K562 (cell line): Measurements from ENCODE around the gene PSAT1.

ENCODE experiments used
- CTCF ChIP-seq, 3 experiments: IDR thresholded peaks in 2 of 3; conservative IDR thresholded peaks in 1 of 3; 2 replicates each; pipeline ENCODE4 v1.5.1; 2011 to 2012; ENCODE audit warnings: low read length in 3 of 3, mild to moderate bottlenecking in 3 of 3, control low read depth in 2 of 3, improper control_type of control experiment in 1 of 3, inconsistent platforms in 1 of 3, low read depth in 1 of 3, mixed read lengths in 1 of 3, moderate library complexity in 1 of 3; ENCODE audit not compliant: insufficient read depth in 2 of 3
- DPF2 ChIP-seq: fragments of 450-650 bp; IDR thresholded peaks from 2 replicates; pipeline ENCODE4 v1.6.1; 2016
- ETV6 ChIP-seq, 3 experiments: fragments of 150-350 bp in 1 of 3; sonication (generic) in 1 of 3; formaldehyde crosslinking in 1 of 3; IDR thresholded peaks; 2 replicates each; pipeline versions ENCODE4 v1.6.1 to v1.8.0; 2014 to 2022; ENCODE audit warnings: borderline replicate concordance in 2 of 3, low read depth in 2 of 3, antibody characterized with exemption in 1 of 3, low read length in 1 of 3, mild to moderate bottlenecking in 1 of 3, missing genetic modification reagents in 1 of 3
- GABPB1 ChIP-seq: sonication (generic); formaldehyde crosslinking; IDR thresholded peaks from 2 replicates; pipeline ENCODE4 v1.8.0; 2022; ENCODE audit warnings: mild to moderate bottlenecking, missing genetic modification reagents
- GTF3C2 ChIP-seq: IDR thresholded peaks from 3 replicates; pipeline ENCODE4 v1.6.1; 2011; ENCODE audit warnings: borderline replicate concordance, mild to moderate bottlenecking, moderate library complexity; ENCODE audit not compliant: insufficient read length; ENCODE audit errors: extremely low read depth
- HDAC1 ChIP-seq, 2 experiments: fragments of 450-650 bp; IDR thresholded peaks; 2 replicates each; pipeline ENCODE4 v1.6.1; 2016 to 2017; ENCODE audit warnings: inconsistent platforms in 1 of 2, mild to moderate bottlenecking in 1 of 2, moderate library complexity in 1 of 2
- MTA3 ChIP-seq: fragments of 450-650 bp; formaldehyde crosslinking; IDR thresholded peaks from 2 replicates; pipeline ENCODE4 v1.6.1; 2017; ENCODE audit warnings: mild to moderate bottlenecking, borderline replicate concordance
- NR2C2 ChIP-seq, 2 experiments: fragments of 200-800 bp in 1 of 2; sonication (Bioruptor generic) in 1 of 2; sonication (generic) in 1 of 2; formaldehyde crosslinking in 1 of 2; IDR thresholded peaks; 2 replicates each; pipeline versions ENCODE4 v1.6.1 to v1.8.0; 2016 to 2022; ENCODE audit warnings: mild to moderate bottlenecking in 1 of 2, missing compliant biosample characterization in 1 of 2, missing genetic modification characterization in 1 of 2, missing genetic modification reagents in 1 of 2
- PRDM10 ChIP-seq: fragments of 450-650 bp; IDR thresholded peaks from 2 replicates; pipeline ENCODE4 v1.6.1; 2018; ENCODE audit not compliant: partially characterized antibody
- PREB ChIP-seq: sonication (generic); formaldehyde crosslinking; IDR thresholded peaks from 2 replicates; pipeline ENCODE4 v1.8.1; 2023; ENCODE audit warnings: mild to moderate bottlenecking, missing genetic modification reagents
- RFX5 ChIP-seq: IDR thresholded peaks from 2 replicates; pipeline ENCODE4 v1.6.1; 2011; ENCODE audit warnings: low read depth, mild to moderate bottlenecking, improper control_type of control experiment, low read length
- SPI1 ChIP-seq: IDR thresholded peaks from 2 replicates; pipeline ENCODE4 v1.6.1; 2011; ENCODE audit warnings: low read depth, low read length, control low read depth, borderline replicate concordance
- TEAD4 ChIP-seq, 2 experiments: sonication (generic) in 1 of 2; formaldehyde crosslinking in 1 of 2; IDR thresholded peaks; 2 replicates each; pipeline versions ENCODE4 v1.6.1 to v1.8.0; 2012 to 2022; ENCODE audit warnings: borderline replicate concordance in 1 of 2, inconsistent platforms in 1 of 2, low read length in 1 of 2, mild to moderate bottlenecking in 1 of 2, missing genetic modification reagents in 1 of 2
- ZNF592 ChIP-seq: fragments of 450-650 bp; IDR thresholded peaks from 2 replicates; pipeline ENCODE4 v1.6.1; 2017; ENCODE audit warnings: antibody characterized with exemption, mild to moderate bottlenecking

GRCh38 chr9:78351816-78352215 lies 54.9 kb downstream of the PSAT1 start:
- TF ChIP-seq CTCF (IDR thresholded peaks at IDR 0.05 in 2 of 3, conservative IDR thresholded peaks at IDR 0.05 in 1 of 3; ENCODE audit: insufficient read depth in 2 of 3, low read depth in 1 of 3, low read length in 3 of 3) = no peak
- TF ChIP-seq DPF2 = no peak
- no peak for TF ChIP-seq SPI1
- TF ChIP-seq GABPB1 = no peak
- TF ChIP-seq ETV6 (IDR thresholded peaks at IDR 0.05; ENCODE audit: borderline replicate concordance in 1 of 2, low read depth in 2 of 2, low read length in 1 of 2) = no peak
- no peak for TF ChIP-seq ETV6 (CRISPR knock-in tag; IDR thresholded peaks at IDR 0.05; ENCODE audit: borderline replicate concordance)
- TF ChIP-seq ZNF592 = no peak
- no peak for TF ChIP-seq GTF3C2
- TF ChIP-seq NR2C2 (CRISPR knock-in tag; IDR thresholded peaks at IDR 0.05) = no peak
- no peak for TF ChIP-seq NR2C2 (tag; IDR thresholded peaks at IDR 0.05)
- no peak for TF ChIP-seq PRDM10
- TF ChIP-seq RFX5 = no peak
- TF ChIP-seq MTA3 = no peak
- no peak for TF ChIP-seq TEAD4 (IDR thresholded peaks at IDR 0.05; ENCODE audit: low read length)
- no peak for TF ChIP-seq TEAD4 (CRISPR knock-in tag; IDR thresholded peaks at IDR 0.05; ENCODE audit: borderline replicate concordance)
- no peak for TF ChIP-seq PREB (CRISPR knock-in tag)
- no peak for TF ChIP-seq HDAC1 (IDR thresholded peaks at IDR 0.05)
